GM12878 (cell line): Measurements from ENCODE around the gene NUBPL. TPM values are rescaled to one million over a fixed set of nuclear protein-coding genes. Genes with fewer than 3 reads are reported as not detected.

Experiments
- ATAC-seq: fragments of 200-7000 bp; cut with Tn5 transposase; 3 replicates; pipeline ENCODE4 v1.9.1; 2020; ENCODE audit warnings: mild to moderate bottlenecking, moderate library complexity
- BruUV-seq: library from RNA; stranded (reverse); fragments of 400-500 nt; replicated peaks from 2 replicates; lab custom pipeline; 2021; lab: Mats Ljungman, UMichigan
- CTCF ChIA-PET: fragments of 300-600 bp; sonication (Branson Sonifier 250); formaldehyde crosslinking; extraction: SDS; loops from one replicate; lab custom pipeline; 2021; ENCODE audit warnings: inconsistent platforms; lab: Yijun Ruan, JAX
- POLR2A ChIA-PET: fragments of 350-600 bp; formaldehyde crosslinking; extraction: SDS; loops from one replicate; lab custom pipeline; 2021; ENCODE audit warnings: inconsistent platforms; lab: Charles Lee
- RAD21 ChIA-PET: fragments of 300-600 bp; sonication (Branson Sonifier 250); formaldehyde crosslinking; loops from one replicate; lab custom pipeline; 2023; ENCODE audit warnings: antibody characterized with exemption; ENCODE audit not compliant: unreplicated experiment; lab: Charles Lee
- SMC1A ChIA-PET: fragments of 300-600 bp; sonication (Branson Sonifier 250); formaldehyde crosslinking; loops from one replicate; lab custom pipeline; 2023; ENCODE audit not compliant: unreplicated experiment, uncharacterized antibody; lab: Charles Lee
- DNase-seq: peaks from one replicate; pipeline ENCODE4 v3.0.0-alpha.2; 2011; ENCODE audit warnings: low read depth, low spot score
- FAIRE-seq: peaks from 3 replicates; lab custom pipeline; 2011; peaks lifted over from hg19 to GRCh38; lab: Jason Lieb, UNC
- H2AFZ ChIP-seq: 2 replicates; pipeline ENCODE4 v1.6.0; 2011; ENCODE audit warnings: low read depth, low read length, control low read depth; ENCODE audit not compliant: control insufficient read depth
- H3K27ac ChIP-seq: 2 replicates; pipeline ENCODE4 v1.5.1; 2011; ENCODE audit warnings: control low read depth; ENCODE audit not compliant: control insufficient read depth, insufficient read depth
- H3K27me3 ChIP-seq, 2 experiments: replicated peaks in 1 of 2; 2 replicates each; pipeline versions ENCODE4 v1.6.0 to v1.6.1; 2011; ENCODE audit warnings: low read length in 1 of 2; ENCODE audit not compliant: control insufficient read depth in 2 of 2, insufficient read depth in 2 of 2
- H3K36me3 ChIP-seq, 2 experiments: 2 replicates each; pipeline ENCODE4 v1.5.1; 2011; ENCODE audit warnings: low read length in 1 of 2; ENCODE audit not compliant: control insufficient read depth in 2 of 2, insufficient read depth in 2 of 2
- H3K4me1 ChIP-seq: 2 replicates; pipeline ENCODE4 v1.6.1; 2011; ENCODE audit warnings: mild to moderate bottlenecking, low read length, moderate library complexity, mixed read lengths; ENCODE audit not compliant: control insufficient read depth, insufficient read depth
- H3K4me2 ChIP-seq: 2 replicates; pipeline ENCODE4 v1.6.0; 2011; ENCODE audit warnings: control low read depth; ENCODE audit not compliant: control insufficient read depth, insufficient read depth
- H3K4me3 ChIP-seq: fragments of 200-600 bp; sonication (generic); 2 replicates; pipeline ENCODE4 v1.5.1; 2016
- H3K79me2 ChIP-seq: 2 replicates; pipeline ENCODE4 v1.6.0; 2011; ENCODE audit warnings: low read length; ENCODE audit not compliant: control insufficient read depth, insufficient read depth
- H3K9ac ChIP-seq: 2 replicates; pipeline ENCODE4 v1.8.0; 2011; ENCODE audit warnings: low read length, control low read depth, mixed read lengths; ENCODE audit not compliant: control insufficient read depth, insufficient read depth
- H3K9me3 ChIP-seq: replicated peaks from 3 replicates; pipeline ENCODE4 v1.5.1; 2011; ENCODE audit warnings: mild to moderate bottlenecking, low read length; ENCODE audit not compliant: control insufficient read depth, insufficient read depth
- H4K20me1 ChIP-seq: 2 replicates; pipeline ENCODE4 v1.6.0; 2011; ENCODE audit not compliant: control insufficient read depth, insufficient read depth
- BRCA1 ChIP-seq: IDR thresholded peaks from 2 replicates; pipeline ENCODE4 v1.6.1; 2011; ENCODE audit warnings: low read depth, low read length, improper control_type of control experiment
- CBX5 ChIP-seq: sonication (generic); IDR thresholded peaks from 2 replicates; pipeline ENCODE4 v1.6.1; 2016; ENCODE audit warnings: low read depth, moderate library complexity, mild to moderate bottlenecking, inconsistent platforms
- ETV6 ChIP-seq, 2 experiments: fragments of 450-650 bp in 1 of 2; IDR thresholded peaks in 1 of 2; conservative IDR thresholded peaks in 1 of 2; 2 replicates each; pipeline ENCODE4 v1.6.1; 2014; ENCODE audit warnings: antibody characterized with exemption in 1 of 2, borderline replicate concordance in 1 of 2, low read depth in 1 of 2, mild to moderate bottlenecking in 1 of 2, moderate library complexity in 1 of 2
- FOXK2 ChIP-seq: fragments of 450-650 bp; IDR thresholded peaks from 2 replicates; pipeline ENCODE4 v1.6.1; 2017; ENCODE audit warnings: mild to moderate bottlenecking, moderate library complexity
- HDAC2 ChIP-seq: fragments of 200-600 bp; sonication (generic); IDR thresholded peaks from 2 replicates; pipeline ENCODE4 v1.6.1; 2017
- IRF3 ChIP-seq: fragments of 450-650 bp; IDR thresholded peaks from 2 replicates; pipeline ENCODE4 v1.6.1; 2014; ENCODE audit warnings: mild to moderate bottlenecking
- MTA2 ChIP-seq: fragments of 450-650 bp; IDR thresholded peaks from 2 replicates; pipeline ENCODE4 v1.6.1; 2016; ENCODE audit warnings: low read depth, mild to moderate bottlenecking, moderate library complexity
- MXI1 ChIP-seq: fragments of 150-350 bp; IDR thresholded peaks from 2 replicates; pipeline ENCODE4 v1.6.1; 2011; ENCODE audit warnings: low read depth, mild to moderate bottlenecking, inconsistent platforms, low read length, improper control_type of control experiment
- NRF1 ChIP-seq: conservative IDR thresholded peaks from 2 replicates; pipeline ENCODE4 v1.6.1; 2011; ENCODE audit warnings: mild to moderate bottlenecking, low read depth, low read length, improper control_type of control experiment
- POLR2A ChIP-seq: IDR thresholded peaks from 2 replicates; pipeline ENCODE4 v1.6.1; 2011; ENCODE audit warnings: low read depth, mild to moderate bottlenecking, low read length
- RUNX3 ChIP-seq: IDR thresholded peaks from 2 replicates; pipeline ENCODE4 v1.6.1; 2012; ENCODE audit warnings: low read length, inconsistent platforms
- SMAD1 ChIP-seq: fragments of 450-650 bp; IDR thresholded peaks from 2 replicates; pipeline ENCODE4 v1.6.1; 2018; ENCODE audit warnings: mild to moderate bottlenecking, low read depth; ENCODE audit not compliant: partially characterized antibody
- SREBF1 ChIP-seq: IDR thresholded peaks from 2 replicates; pipeline ENCODE4 v1.6.1; 2012; ENCODE audit warnings: mild to moderate bottlenecking, low read length
- SUPT20H ChIP-seq: IDR thresholded peaks from 2 replicates; pipeline ENCODE4 v1.6.1; 2011; ENCODE audit warnings: low read depth, mild to moderate bottlenecking, low read length, moderate library complexity, borderline replicate concordance; ENCODE audit not compliant: control insufficient read depth
- SUZ12 ChIP-seq: fragments of 200-600 bp; sonication (generic); IDR thresholded peaks from one replicate; pipeline ENCODE4 v1.6.1; 2018; ENCODE audit warnings: antibody characterized with exemption, mild to moderate bottlenecking; ENCODE audit not compliant: unreplicated experiment
- TBL1XR1 ChIP-seq: IDR thresholded peaks from 2 replicates; pipeline ENCODE4 v1.6.1; 2012; ENCODE audit warnings: low read depth, low read length, improper control_type of control experiment
- TCF12 ChIP-seq: IDR thresholded peaks from 2 replicates; pipeline ENCODE4 v1.6.1; 2011; ENCODE audit warnings: low read depth, mild to moderate bottlenecking, low read length
- ZNF217 ChIP-seq: fragments of 450-650 bp; IDR thresholded peaks from 2 replicates; pipeline ENCODE4 v1.6.1; 2017; ENCODE audit warnings: antibody characterized with exemption, mild to moderate bottlenecking
- WGBS: methylation state at CpG from one replicate; pipeline ENCODE4 v1.1.6; 2016; ENCODE audit warnings: low lambda C conversion rate; ENCODE audit not compliant: insufficient replicate concordance, insufficient coverage; ENCODE audit errors: missing lambda C conversion rate; 5-methylcytosine and 5-hydroxymethylcytosine counted together
- in situ Hi-C: fragments of 300-500 bp; cut with MboI; formaldehyde crosslinking; loops from 9 replicates; pipeline ENCODE4 v1.14.3; 2018; ENCODE audit warnings: mixed read lengths
- intact Hi-C: fragments of 100-400 bp; cut with micrococcal nuclease; formaldehyde crosslinking; loops from one replicate; pipeline ENCODE4 v1.14.2; 2022; ENCODE audit not compliant: unreplicated experiment
- polyA plus RNA-seq, 11 experiments: library from polyadenylated mRNA; depleted of rRNA in 4 of 11; unstranded in 6 of 11; stranded (reverse) in 5 of 11; fragments of >200 nt; fragmentation: Nextera tagmentation in 4 of 11; fragmentation: Illumina TruSeq in 1 of 11; extraction: Ambion mirVana in 4 of 11; extraction: Trizol in 1 of 11; gene quantifications; 1 replicate in 1 of 11; 2 replicates in 10 of 11; pipeline versions ENCODE4 v1.2.1 to v1.2.3, GENCODE V29; 2011 to 2016; ENCODE audit warnings: inconsistent platforms in 2 of 11, missing spikeins in 2 of 11, low read depth in 1 of 11
- total RNA-seq, 4 experiments: library from RNA; depleted of rRNA in 3 of 4; stranded (reverse); fragments of >200 nt in 3 of 4; fragmentation: Illumina TruSeq in 1 of 4; extraction: Trizol in 1 of 4; gene quantifications; 2 replicates each; pipeline versions ENCODE4 v1.2.1 to v1.2.3, GENCODE V29; 2013 to 2021
- TF ChIP-seq, protein P1 (sequence below): fragments of 450-650 bp; IDR thresholded peaks from 2 replicates; pipeline ENCODE4 v1.6.1; 2017; ENCODE audit warnings: mild to moderate bottlenecking, low read depth, inconsistent platforms; ENCODE audit not compliant: poor library complexity, severe bottlenecking

NUBPL gene
- total and polyA plus RNA-seq, 10 of the 15 experiments (the other 5 are each of a cell fraction or from before 2014, with no cell fraction given): 3.4 to 11.6 (median 8.1) TPM

GRCh38 chr14:31842899-31843298 lies 281.7 kb downstream of the NUBPL start:
- no TSS peak for BruUV-seq
- Histone ChIP-seq H3K79me2 (no peaks in the 10 kb centered on the region), H3K27ac (no peak overlapping the region), H3K4me2 (no peak overlapping the region), H3K4me3 (no peak overlapping the region), H2AFZ (no peak overlapping the region), H3K27me3 (no peaks in the 10 kb centered on the region), H3K4me1 (peaks cover 4% of the 10 kb centered on the region; the same call in 1 of the 2 replicates), H3K9ac (no peak overlapping the region), H3K36me3 (no peaks in the 10 kb centered on the region), H4K20me1 (no peaks in the 10 kb centered on the region), H3K9me3 (no peaks in the 10 kb centered on the region)
- intact Hi-C loops: no loop called here
- no peak for DNase-seq
- FAIRE-seq: no peak
- POLR2A ChIA-PET: no interaction called here
- SMC1A ChIA-PET: interaction anchor here (0.9 to 1.5 kb wide), 5 partner anchors 9 to 385 kb away, joined by 3 to 6 read pairs (median 3); partner anchors contain the start of gene DTD2
- WGBS: 95% methylated on average over 2 of the region's 2 CpGs
- no peak for ATAC-seq
- in situ Hi-C loops: no loop called here
- CTCF ChIA-PET: interaction anchor here (1.2 kb wide), 1 partner anchor 11 kb away, joined by 4 read pairs; no protein-coding TSS in a partner anchor
- RAD21 ChIA-PET: no interaction called here
- TF ChIP-seq SREBF1: no peak
- no peak for TF ChIP-seq HDAC2
- TF ChIP-seq SUZ12: no peak
- TF ChIP-seq ZNF217: no peak
- no peak for TF ChIP-seq NRF1
- no peak for TF ChIP-seq MXI1
- TF ChIP-seq TCF12: no peak
- no peak for TF ChIP-seq RUNX3
- no peak for TF ChIP-seq MTA2
- TF ChIP-seq, protein P1, sequence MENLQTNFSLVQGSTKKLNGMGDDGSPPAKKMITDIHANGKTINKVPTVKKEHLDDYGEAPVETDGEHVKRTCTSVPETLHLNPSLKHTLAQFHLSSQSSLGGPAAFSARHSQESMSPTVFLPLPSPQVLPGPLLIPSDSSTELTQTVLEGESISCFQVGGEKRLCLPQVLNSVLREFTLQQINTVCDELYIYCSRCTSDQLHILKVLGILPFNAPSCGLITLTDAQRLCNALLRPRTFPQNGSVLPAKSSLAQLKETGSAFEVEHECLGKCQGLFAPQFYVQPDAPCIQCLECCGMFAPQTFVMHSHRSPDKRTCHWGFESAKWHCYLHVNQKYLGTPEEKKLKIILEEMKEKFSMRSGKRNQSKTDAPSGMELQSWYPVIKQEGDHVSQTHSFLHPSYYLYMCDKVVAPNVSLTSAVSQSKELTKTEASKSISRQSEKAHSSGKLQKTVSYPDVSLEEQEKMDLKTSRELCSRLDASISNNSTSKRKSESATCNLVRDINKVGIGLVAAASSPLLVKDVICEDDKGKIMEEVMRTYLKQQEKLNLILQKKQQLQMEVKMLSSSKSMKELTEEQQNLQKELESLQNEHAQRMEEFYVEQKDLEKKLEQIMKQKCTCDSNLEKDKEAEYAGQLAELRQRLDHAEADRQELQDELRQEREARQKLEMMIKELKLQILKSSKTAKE: no peak
- TF ChIP-seq POLR2A: no peak
- TF ChIP-seq IRF3: no peak
- TF ChIP-seq FOXK2: no peak
- TF ChIP-seq ETV6 (conservative IDR thresholded peaks at IDR 0.05 in 1 of 2, IDR thresholded peaks at IDR 0.05 in 1 of 2; ENCODE audit: borderline replicate concordance in 1 of 2, low read depth in 1 of 2): no peak
- no peak for TF ChIP-seq BRCA1
- no peak for TF ChIP-seq SMAD1
- no peak for TF ChIP-seq CBX5
- no peak for TF ChIP-seq SUPT20H
- no peak for TF ChIP-seq TBL1XR1
